ENCODE data around the gene CDK19. TPM values are rescaled to one million over a fixed set of nuclear protein-coding genes. Genes with fewer than 3 reads are reported as not detected.

The CDK19 gene
- total and polyA plus RNA-seq, 12 donors: 3.5 to 59.1 (median 7.9) TPM

- no peak overlapping the region for H3K4me3 ChIP-seq
- intact Hi-C loops (cut with DNase I): no loop called here
- WGBS, 4 donors: 96 to 100% (median 98%) methylated on average over 3 of the region's 3 CpGs
- H3K4me1 ChIP-seq (replicated peaks in 1 of 2): no peaks in the 10 kb centered on the region
- no peak for DNase-seq
- no peak overlapping the region for H3K27ac ChIP-seq
- no peak for TF ChIP-seq POLR2A (IDR thresholded peaks at IDR 0.05)
- TF ChIP-seq, protein P1, sequence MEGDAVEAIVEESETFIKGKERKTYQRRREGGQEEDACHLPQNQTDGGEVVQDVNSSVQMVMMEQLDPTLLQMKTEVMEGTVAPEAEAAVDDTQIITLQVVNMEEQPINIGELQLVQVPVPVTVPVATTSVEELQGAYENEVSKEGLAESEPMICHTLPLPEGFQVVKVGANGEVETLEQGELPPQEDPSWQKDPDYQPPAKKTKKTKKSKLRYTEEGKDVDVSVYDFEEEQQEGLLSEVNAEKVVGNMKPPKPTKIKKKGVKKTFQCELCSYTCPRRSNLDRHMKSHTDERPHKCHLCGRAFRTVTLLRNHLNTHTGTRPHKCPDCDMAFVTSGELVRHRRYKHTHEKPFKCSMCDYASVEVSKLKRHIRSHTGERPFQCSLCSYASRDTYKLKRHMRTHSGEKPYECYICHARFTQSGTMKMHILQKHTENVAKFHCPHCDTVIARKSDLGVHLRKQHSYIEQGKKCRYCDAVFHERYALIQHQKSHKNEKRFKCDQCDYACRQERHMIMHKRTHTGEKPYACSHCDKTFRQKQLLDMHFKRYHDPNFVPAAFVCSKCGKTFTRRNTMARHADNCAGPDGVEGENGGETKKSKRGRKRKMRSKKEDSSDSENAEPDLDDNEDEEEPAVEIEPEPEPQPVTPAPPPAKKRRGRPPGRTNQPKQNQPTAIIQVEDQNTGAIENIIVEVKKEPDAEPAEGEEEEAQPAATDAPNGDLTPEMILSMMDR (IDR thresholded peaks at IDR 0.05): no peak
- no peaks in the 10 kb centered on the region for H3K36me3 ChIP-seq (replicated peaks in 1 of 2)
- no peaks in the 10 kb centered on the region for H3K9me3 ChIP-seq (replicated peaks in 1 of 3)
- H3K27me3 ChIP-seq: no peaks in the 10 kb centered on the region
These were observed 83.4 kb downstream of the CDK19 start for GRCh38 chr6:110731898-110732297.

- no peak overlapping the region for H3K4me3 ChIP-seq
- DNase-seq: no peak
- H3K4me1 ChIP-seq (replicated peaks in 1 of 2): no peaks in the 10 kb centered on the region
- no peak overlapping the region for H3K27ac ChIP-seq
- H3K27me3 ChIP-seq: no peaks in the 10 kb centered on the region
- WGBS, 4 donors: 94 to 100% (median 99%) methylated on average over 4 of the region's 4 CpGs
- H3K9me3 ChIP-seq (replicated peaks in 1 of 3): no peaks in the 10 kb centered on the region
- intact Hi-C loops (cut with DNase I): no loop called here
- H3K36me3 ChIP-seq (replicated peaks in 1 of 2): no peaks in the 10 kb centered on the region
- TF ChIP-seq, protein P1 (IDR thresholded peaks at IDR 0.05): no peak
- no peak for TF ChIP-seq POLR2A (IDR thresholded peaks at IDR 0.05)
These were observed 84.1 kb downstream of the CDK19 start for GRCh38 chr6:110731196-110731595.

DNA sequence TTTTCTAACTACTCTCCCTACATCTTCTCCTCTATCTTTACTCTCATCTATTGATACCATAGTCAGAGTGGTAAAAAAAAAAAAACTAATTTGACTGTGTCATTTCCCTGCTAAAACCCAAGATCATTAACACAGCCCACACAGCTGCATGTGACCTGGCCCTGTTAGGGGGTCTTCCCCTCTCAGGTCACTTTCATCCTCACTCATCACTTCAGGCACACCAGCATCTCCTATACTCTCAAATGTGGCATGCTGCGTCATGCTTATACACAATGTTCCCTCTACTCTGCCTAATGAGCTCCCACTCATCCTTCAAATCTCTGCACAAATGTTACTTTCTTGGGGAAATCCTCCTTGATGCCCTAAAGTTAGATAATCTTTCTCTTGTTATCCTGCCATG, 86.8 kb downstream of the CDK19 start:
- Histone ChIP-seq H3K4me3 (no peak overlapping the region), H3K9me3 (replicated peaks in 1 of 3) (no peaks in the 10 kb centered on the region), H3K4me1 (replicated peaks in 1 of 2) (no peaks in the 10 kb centered on the region), H3K27ac (no peak overlapping the region), H3K27me3 (no peaks in the 10 kb centered on the region), H3K36me3 (replicated peaks in 1 of 2) (no peaks in the 10 kb centered on the region)
- intact Hi-C loops (cut with DNase I): no loop called here
- no peak for DNase-seq
- no peak for TF ChIP-seq POLR2A (IDR thresholded peaks at IDR 0.05)
- TF ChIP-seq, protein P1 (IDR thresholded peaks at IDR 0.05): no peak
- 90 to 96% (median 93%) methylated on average over 1 of the region's 1 CpG for WGBS, 4 donors

DNA sequence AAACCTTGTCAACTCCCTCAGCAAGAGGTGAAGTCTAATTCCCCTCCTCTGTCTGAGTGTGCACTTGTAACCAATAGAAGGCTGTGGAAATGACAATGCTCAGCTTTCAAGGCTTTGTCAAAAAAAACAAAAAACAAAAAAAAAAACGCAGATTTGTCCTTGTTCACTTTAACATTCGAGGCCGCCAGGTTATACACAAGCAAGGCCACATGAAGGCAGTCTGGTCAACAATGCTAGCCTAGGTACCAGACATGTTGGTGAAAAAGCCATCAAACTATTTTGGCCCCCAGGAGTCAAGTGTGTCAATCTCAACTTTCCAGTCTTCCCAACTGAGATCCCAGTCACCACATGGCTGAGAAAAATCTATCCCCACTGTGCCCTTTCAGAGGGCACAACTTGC, 92.3 kb downstream of the CDK19 start:
- no peaks in the 10 kb centered on the region for H3K9me3 ChIP-seq (replicated peaks in 1 of 3)
- H3K4me1 ChIP-seq (replicated peaks in 1 of 2): no peaks in the 10 kb centered on the region
- TF ChIP-seq, protein P1 (IDR thresholded peaks at IDR 0.05): no peak
- TF ChIP-seq POLR2A (IDR thresholded peaks at IDR 0.05): no peak
- DNase-seq: no peak
- no peak overlapping the region for H3K27ac ChIP-seq
- 45 to 51% (median 49%) methylated on average over 3 of the region's 3 CpGs for WGBS, 4 donors
- intact Hi-C loops (cut with DNase I): no loop called here
- H3K36me3 ChIP-seq (replicated peaks in 1 of 2): no peaks in the 10 kb centered on the region
- H3K27me3 ChIP-seq: no peaks in the 10 kb centered on the region
- no peak overlapping the region for H3K4me3 ChIP-seq

All from adrenal gland (tissue), 12 donors.